WTC11 (cell line): Measurements from ENCODE around the gene FRMD4A. TPM values are rescaled to one million over a fixed set of nuclear protein-coding genes. Genes with fewer than 3 reads are reported as not detected.

Source experiments
- ATAC-seq: fragments of 200-7000 bp; cut with Tn5 transposase; 2 replicates; pipeline ENCODE4 v1.10.0; 2021; ENCODE audit warnings: mild to moderate bottlenecking, moderate library complexity
- CTCF ChIA-PET: fragments of 300-600 bp; sonication (Branson Sonifier 250); formaldehyde crosslinking; loops from one replicate; lab custom pipeline; 2021; ENCODE audit warnings: antibody characterized with exemption; lab: Charles Lee
- POLR2A ChIA-PET: fragments of 350-600 bp; sonication (Branson Sonifier 250); formaldehyde crosslinking; loops from one replicate; lab custom pipeline; 2021; ENCODE audit warnings: antibody characterized with exemption; lab: Charles Lee
- DNase-seq: peaks from one replicate; pipeline ENCODE4 v3.0.0; 2021; ENCODE audit warnings: low spot score
- H3K27ac Mint-ChIP-seq: 2 replicates; pipeline ENCODE4 v1.8.0; 2021; ENCODE audit warnings: mixed read lengths
- H3K27me3 Mint-ChIP-seq: 2 replicates; pipeline ENCODE4 v1.8.0; 2021; ENCODE audit warnings: low read depth, mild to moderate bottlenecking, moderate library complexity, mixed read lengths
- H3K36me3 Mint-ChIP-seq: 2 replicates; pipeline ENCODE4 v1.8.0; 2021; ENCODE audit warnings: mixed read lengths
- H3K4me1 Mint-ChIP-seq: 2 replicates; pipeline ENCODE4 v1.8.0; 2022; ENCODE audit warnings: mixed read lengths
- H3K4me3 Mint-ChIP-seq: 2 replicates; pipeline ENCODE4 v1.8.0; 2021; ENCODE audit warnings: mild to moderate bottlenecking, moderate library complexity, mixed read lengths
- H3K9me3 Mint-ChIP-seq: 2 replicates; pipeline ENCODE4 v1.8.0; 2021; ENCODE audit warnings: mixed read lengths
- ATF1 ChIP-seq: sonication (generic); formaldehyde crosslinking; IDR thresholded peaks from 2 replicates; pipeline ENCODE4 v1.8.1; 2023; ENCODE audit warnings: mild to moderate bottlenecking, moderate library complexity, missing genetic modification reagents
- ETV6 ChIP-seq: sonication (generic); formaldehyde crosslinking; IDR thresholded peaks from 2 replicates; pipeline ENCODE4 v1.8.1; 2022; ENCODE audit warnings: mild to moderate bottlenecking, missing genetic modification reagents
- FOXP4 ChIP-seq: sonication (generic); formaldehyde crosslinking; IDR thresholded peaks from 2 replicates; pipeline ENCODE4 v1.8.0; 2022; ENCODE audit warnings: mild to moderate bottlenecking, missing genetic modification reagents
- GABPB1 ChIP-seq: sonication (generic); formaldehyde crosslinking; IDR thresholded peaks from 2 replicates; pipeline ENCODE4 v1.8.1; 2023; ENCODE audit warnings: mild to moderate bottlenecking, missing genetic modification reagents
- JUN ChIP-seq: sonication (generic); formaldehyde crosslinking; IDR thresholded peaks from 2 replicates; pipeline ENCODE4 v1.8.0; 2023; ENCODE audit warnings: mild to moderate bottlenecking, missing genetic modification reagents
- MAX ChIP-seq: sonication (generic); formaldehyde crosslinking; IDR thresholded peaks from 2 replicates; pipeline ENCODE4 v1.8.0; 2022; ENCODE audit warnings: mild to moderate bottlenecking, missing genetic modification reagents
- NFE2L1 ChIP-seq: sonication (generic); formaldehyde crosslinking; IDR thresholded peaks from 2 replicates; pipeline ENCODE4 v1.8.1; 2023; ENCODE audit warnings: missing genetic modification reagents
- RELA ChIP-seq: sonication (generic); formaldehyde crosslinking; IDR thresholded peaks from 2 replicates; pipeline ENCODE4 v1.8.1; 2022; ENCODE audit warnings: missing genetic modification reagents, mild to moderate bottlenecking, borderline replicate concordance
- TEAD1 ChIP-seq: sonication (generic); formaldehyde crosslinking; IDR thresholded peaks from 2 replicates; pipeline ENCODE4 v1.8.0; 2022; ENCODE audit warnings: mild to moderate bottlenecking, missing genetic modification reagents
- TP53 ChIP-seq: sonication (generic); formaldehyde crosslinking; IDR thresholded peaks from 2 replicates; pipeline ENCODE4 v1.8.1; 2023; ENCODE audit warnings: mild to moderate bottlenecking, missing genetic modification reagents
- USF2 ChIP-seq: sonication (generic); formaldehyde crosslinking; IDR thresholded peaks from 2 replicates; pipeline ENCODE4 v1.8.1; 2023; ENCODE audit warnings: mild to moderate bottlenecking, missing genetic modification reagents, moderate library complexity
- ZBTB21 ChIP-seq: sonication (generic); formaldehyde crosslinking; IDR thresholded peaks from 2 replicates; pipeline ENCODE4 v1.8.1; 2023; ENCODE audit warnings: mild to moderate bottlenecking, missing genetic modification reagents, borderline replicate concordance
- ZNF423 ChIP-seq: fragments of 250-450 bp; sonication (Bioruptor Pico); IDR thresholded peaks from 2 replicates; pipeline ENCODE4 v2.1.2; 2022; ENCODE audit warnings: mild to moderate bottlenecking, moderate library complexity
- ZNF671 ChIP-seq: fragments of 250-450 bp; sonication (Bioruptor Pico); IDR thresholded peaks from 2 replicates; pipeline ENCODE4 v1.8.0; 2021; ENCODE audit warnings: mild to moderate bottlenecking
- total RNA-seq: library from RNA; stranded (reverse); gene quantifications from 3 replicates; pipeline ENCODE4 v1.2.3, GENCODE V29; 2021
- TF ChIP-seq, protein P1 (sequence below): sonication (generic); formaldehyde crosslinking; IDR thresholded peaks from 2 replicates; pipeline ENCODE4 v1.8.1; 2023; ENCODE audit warnings: mild to moderate bottlenecking, missing genetic modification reagents

Gene FRMD4A
- total RNA-seq, 1 experiment from 2014 or later: 35.5 TPM

GRCh38 chr10:13883636-13884444 is 446.9 kb downstream of the FRMD4A start:
- Mint-ChIP-seq H3K9me3 (no peaks in the 10 kb centered on the region), H3K4me3 (no peak overlapping the region), H3K27ac (peak overlapping the region; percentile 92), H3K36me3 (no peaks in the 10 kb centered on the region), H3K4me1 (peaks cover 10% of the 10 kb centered on the region), H3K27me3 (no peaks in the 10 kb centered on the region)
- POLR2A ChIA-PET: no interaction called here
- DNase-seq: no peak
- CTCF ChIA-PET: no interaction called here
- ATAC-seq: no peak
- no peak for TF ChIP-seq USF2 (CRISPR knock-in tag)
- TF ChIP-seq, protein P1, sequence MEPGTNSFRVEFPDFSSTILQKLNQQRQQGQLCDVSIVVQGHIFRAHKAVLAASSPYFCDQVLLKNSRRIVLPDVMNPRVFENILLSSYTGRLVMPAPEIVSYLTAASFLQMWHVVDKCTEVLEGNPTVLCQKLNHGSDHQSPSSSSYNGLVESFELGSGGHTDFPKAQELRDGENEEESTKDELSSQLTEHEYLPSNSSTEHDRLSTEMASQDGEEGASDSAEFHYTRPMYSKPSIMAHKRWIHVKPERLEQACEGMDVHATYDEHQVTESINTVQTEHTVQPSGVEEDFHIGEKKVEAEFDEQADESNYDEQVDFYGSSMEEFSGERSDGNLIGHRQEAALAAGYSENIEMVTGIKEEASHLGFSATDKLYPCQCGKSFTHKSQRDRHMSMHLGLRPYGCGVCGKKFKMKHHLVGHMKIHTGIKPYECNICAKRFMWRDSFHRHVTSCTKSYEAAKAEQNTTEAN (CRISPR knock-in tag): peak; percentile 95

DNA sequence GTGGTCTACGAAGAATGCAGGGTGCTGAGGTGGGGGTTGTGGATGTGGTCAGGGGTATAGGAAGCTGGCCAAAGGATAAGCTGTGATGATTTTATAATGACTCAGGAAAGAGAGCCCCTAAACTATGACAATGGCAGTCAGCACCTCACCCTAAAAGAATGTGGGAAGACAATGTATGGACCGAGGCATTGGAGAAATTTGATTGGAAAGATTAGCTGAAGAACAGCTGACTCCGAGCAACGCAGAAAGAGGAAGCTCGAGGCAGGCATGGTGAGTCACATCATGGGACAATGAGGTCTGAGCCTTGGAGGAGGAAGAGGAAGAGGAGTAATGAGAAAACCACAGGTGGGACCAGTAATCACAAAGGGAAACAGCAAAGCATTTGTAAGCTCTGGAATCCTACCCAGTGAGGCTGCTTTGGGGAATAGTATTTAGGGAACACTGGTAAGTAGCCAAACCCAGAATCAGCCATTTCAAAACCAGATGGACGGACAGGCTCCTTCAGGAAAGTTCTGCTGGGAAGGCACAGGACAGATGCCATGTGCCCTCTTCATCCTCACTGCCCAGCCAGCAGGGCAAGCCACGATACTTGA is 448.5 kb downstream of the FRMD4A start:
- ATAC-seq (peak; percentile 84), DNase-seq (no peak)
- no peaks in the 10 kb centered on the region for H3K27me3 Mint-ChIP-seq
- ChIA-PET CTCF (interaction anchor here (1.0 to 3.0 kb wide), 8 partner anchors 8 to 212 kb away, joined by 3 to 10 read pairs (median 4); no protein-coding TSS in a partner anchor), POLR2A (interaction anchor here (0.6 to 1.2 kb wide), 6 partner anchors 9 to 303 kb away, joined by 3 to 8 read pairs (median 4); no protein-coding TSS in a partner anchor)
- H3K36me3 Mint-ChIP-seq: no peaks in the 10 kb centered on the region
- no peak for TF ChIP-seq ZNF671 (CRISPR knock-in tag)
- TF ChIP-seq, protein P1 (CRISPR knock-in tag): peak; percentile 87
- no peak for TF ChIP-seq ATF1 (CRISPR knock-in tag)
- no peak for TF ChIP-seq FOXP4 (CRISPR knock-in tag)
- peak; percentile 89 for TF ChIP-seq TEAD1 (CRISPR knock-in tag)
- peak; percentile 50; the same call in 1 of the 2 replicates for TF ChIP-seq ZBTB21 (CRISPR knock-in tag)
- TF ChIP-seq RELA (CRISPR knock-in tag): no peak
- TF ChIP-seq USF2 (CRISPR knock-in tag): peak; percentile 29; the same call in 1 of the 2 replicates
- peak; percentile 66; the same call in 1 of the 2 replicates for TF ChIP-seq NFE2L1 (CRISPR knock-in tag)
- TF ChIP-seq GABPB1 (CRISPR knock-in tag): no peak
- peak; percentile 86; the same call in 1 of the 2 replicates for TF ChIP-seq ETV6 (CRISPR knock-in tag)
- TF ChIP-seq TP53: 0 out of 2 replicates have a peak, but pooled peaks have one; percentile 37
- 0 out of 2 replicates have a peak, but pooled peaks have one; percentile 32 for TF ChIP-seq MAX (CRISPR knock-in tag)
- TF ChIP-seq JUN: peak; percentile 76; the same call in 1 of the 2 replicates
- peak; percentile 34; the same call in 1 of the 2 replicates for TF ChIP-seq ZNF423
- H3K27ac Mint-ChIP-seq: no peak overlapping the region
- peaks cover 19% of the 10 kb centered on the region for H3K4me1 Mint-ChIP-seq
- no peak overlapping the region; the same call in 1 of the 2 replicates for H3K4me3 Mint-ChIP-seq
- H3K9me3 Mint-ChIP-seq: no peaks in the 10 kb centered on the region
